HT-29 (cell line): ENCODE data around the gene ORC5. TPM values are rescaled to one million over a fixed set of nuclear protein-coding genes. Genes with fewer than 3 reads are reported as not detected.
"Not testable (repeated sequence)": the region's sequence is repeated elsewhere in the genome, so short reads cannot be mapped to it uniquely, and the experiment has no call there.

ENCODE experiments used
- DNase-seq: peaks from one replicate; pipeline ENCODE4 v3.0.0-alpha.2; 2015; ENCODE audit warnings: low spot score
- total RNA-seq: library from RNA; depleted of rRNA; stranded (reverse); fragments of >200 nt; shearing (Covaris generic); gene quantifications from 2 replicates; pipeline ENCODE4 v1.2.3, GENCODE V29; 2014

ORC5 gene
- total RNA-seq, 1 experiment from 2014 or later: 73.6 TPM

DNA sequence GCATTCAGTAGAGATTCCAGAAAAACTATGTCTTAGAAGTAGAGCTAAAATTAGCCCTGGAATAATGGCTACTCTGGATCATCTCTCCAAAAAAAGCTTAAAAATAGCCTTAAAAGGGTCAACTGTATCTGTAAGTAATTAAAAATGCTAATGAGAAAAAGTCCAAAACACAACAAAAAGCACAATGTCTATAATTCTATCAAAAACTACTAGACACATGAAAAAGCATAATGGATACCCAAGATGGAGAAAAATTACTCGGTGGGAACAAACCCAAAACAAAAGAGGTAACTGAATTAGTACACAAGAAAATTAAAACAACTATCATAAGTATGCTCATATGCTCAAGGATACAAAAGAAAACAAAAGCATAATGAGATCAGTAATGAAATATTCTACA is 15.4 kb downstream of the ORC5 start:
- no peak for DNase-seq

DNA sequence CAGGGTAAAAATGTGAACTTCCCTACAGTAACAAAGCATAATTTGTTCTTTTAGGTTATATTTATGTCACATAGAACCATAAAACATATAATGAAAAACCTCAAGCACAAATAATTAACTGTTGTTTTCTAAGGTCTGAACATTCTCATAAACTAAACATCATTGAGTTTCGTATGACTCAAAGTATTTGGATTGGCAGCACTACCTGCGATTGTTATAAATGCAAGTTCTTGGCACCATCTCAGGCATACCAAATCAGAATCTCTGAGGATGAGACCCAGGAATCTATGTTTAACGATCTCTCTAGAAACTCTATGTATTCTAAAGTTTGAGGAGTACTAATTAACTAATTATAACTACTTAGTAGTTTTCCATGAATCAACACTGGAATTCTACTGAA is 22.5 kb downstream of the ORC5 start:
- DNase-seq: no peak

GRCh38 chr7:104179178-104179577 is 28.6 kb downstream of the ORC5 start:
- DNase-seq: no peak

DNA sequence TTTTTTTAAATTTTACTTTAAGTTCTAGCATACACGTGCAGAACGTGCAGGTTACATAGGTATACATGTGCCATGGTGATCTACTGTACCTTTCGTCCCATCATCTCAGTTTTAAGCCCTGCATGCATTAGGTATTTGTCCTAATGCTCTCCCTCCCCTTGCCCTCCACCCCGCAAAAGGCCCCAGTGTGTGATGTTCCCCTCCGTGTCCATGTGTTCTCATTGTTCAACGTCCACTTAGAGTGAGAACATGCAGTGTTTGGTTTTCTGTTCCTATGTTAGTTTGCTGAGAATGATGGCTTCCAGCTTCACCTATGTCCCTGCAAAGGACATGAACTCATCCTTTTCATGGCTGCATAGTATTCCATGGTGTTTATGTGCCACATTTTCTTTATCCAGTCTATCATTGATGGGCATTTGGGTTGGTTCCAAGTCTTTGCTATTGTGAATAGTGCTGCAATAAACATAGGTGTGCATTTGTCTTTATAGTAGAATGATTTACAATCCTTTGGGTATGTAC is 30.2 kb downstream of the ORC5 start:
- not testable (repeated sequence) for DNase-seq

DNA sequence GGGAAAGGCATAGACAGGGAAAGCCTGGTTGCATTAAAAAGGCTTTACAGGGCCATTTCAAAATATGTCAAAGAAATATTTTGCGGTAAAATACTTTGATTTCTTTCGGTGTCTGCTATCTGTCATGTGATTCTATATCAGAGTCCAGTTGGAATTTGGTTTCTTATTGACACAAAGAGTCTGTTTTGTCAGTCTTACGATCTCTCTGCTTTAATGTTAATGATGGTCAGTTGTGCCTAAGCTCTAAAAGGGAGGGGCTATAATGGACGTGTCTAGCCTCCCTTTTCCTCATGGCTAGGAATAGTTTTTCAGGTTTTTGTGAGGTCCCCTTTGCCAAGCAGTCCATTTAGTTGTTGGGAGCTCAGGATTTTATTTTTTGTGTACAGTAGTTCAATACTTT is 31.5 kb downstream of the ORC5 start:
- no peak for DNase-seq

DNA sequence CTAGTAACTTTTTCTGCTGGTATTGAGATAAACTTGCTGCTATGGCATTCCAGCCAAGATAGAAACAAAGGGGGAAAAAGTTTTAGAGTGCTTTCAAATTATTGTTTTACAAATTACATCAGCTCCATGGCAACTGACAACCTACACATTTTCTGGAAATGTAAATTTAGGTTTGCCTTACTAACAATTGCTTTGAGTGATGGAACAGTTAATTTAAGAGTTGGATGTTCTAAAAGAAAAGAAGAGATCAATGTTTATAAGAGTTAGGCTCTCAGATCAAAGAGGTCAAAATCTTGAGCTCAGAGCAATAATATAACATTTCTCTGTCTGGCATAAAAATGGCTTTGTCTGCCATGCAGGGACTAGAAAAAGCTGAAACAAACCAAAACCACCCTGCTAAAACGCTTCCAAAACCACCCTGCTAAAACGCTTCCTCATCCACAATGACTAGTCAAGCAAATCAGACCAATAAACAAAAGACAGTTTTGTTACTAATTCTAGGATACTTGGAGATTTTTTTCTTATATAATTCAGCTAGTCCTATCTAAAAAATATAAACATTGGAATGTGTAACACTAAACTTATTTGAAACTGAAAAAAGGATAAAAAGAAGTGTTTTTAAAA is 32.3 kb downstream of the ORC5 start:
- DNase-seq: no peak

DNA sequence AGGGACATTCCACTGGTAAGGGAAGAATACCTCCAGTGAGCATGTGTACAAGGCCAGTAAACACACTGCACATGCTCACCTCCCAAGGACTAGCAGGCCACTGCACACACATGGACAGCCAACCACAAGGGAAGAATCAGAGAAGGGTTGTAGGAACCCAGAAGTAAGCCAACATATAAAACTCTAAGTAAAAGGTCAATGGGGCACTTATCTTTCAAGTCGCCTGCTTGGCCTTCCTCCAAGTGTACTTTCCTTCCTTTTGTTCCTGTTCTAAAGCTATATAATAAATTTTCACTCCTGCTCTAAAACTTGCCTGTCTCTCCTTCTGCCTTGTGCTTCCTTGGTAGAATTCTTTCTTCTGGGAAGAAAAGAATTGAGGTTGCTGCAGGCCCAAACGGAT is 33.0 kb downstream of the ORC5 start:
- peak; percentile 56 for DNase-seq

DNA sequence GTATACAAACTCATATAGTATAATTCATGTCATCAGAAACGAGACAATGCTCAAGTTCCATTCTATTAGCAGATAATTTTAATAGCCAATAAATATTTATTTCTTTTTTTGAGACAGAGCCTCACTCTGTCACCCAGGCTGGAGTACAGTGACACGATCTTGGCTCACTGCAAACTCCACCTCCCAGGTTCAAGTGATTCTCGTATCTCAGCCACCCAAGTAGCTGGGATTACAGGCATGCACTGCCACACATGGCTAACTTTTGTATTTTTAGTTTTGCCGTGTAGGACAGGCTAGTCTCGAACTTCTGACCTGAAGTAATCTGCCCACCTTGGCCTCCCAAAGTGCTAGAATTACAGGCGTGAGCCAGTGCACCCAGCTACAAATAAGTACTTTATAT is 45.7 kb downstream of the ORC5 start:
- no peak for DNase-seq

DNA sequence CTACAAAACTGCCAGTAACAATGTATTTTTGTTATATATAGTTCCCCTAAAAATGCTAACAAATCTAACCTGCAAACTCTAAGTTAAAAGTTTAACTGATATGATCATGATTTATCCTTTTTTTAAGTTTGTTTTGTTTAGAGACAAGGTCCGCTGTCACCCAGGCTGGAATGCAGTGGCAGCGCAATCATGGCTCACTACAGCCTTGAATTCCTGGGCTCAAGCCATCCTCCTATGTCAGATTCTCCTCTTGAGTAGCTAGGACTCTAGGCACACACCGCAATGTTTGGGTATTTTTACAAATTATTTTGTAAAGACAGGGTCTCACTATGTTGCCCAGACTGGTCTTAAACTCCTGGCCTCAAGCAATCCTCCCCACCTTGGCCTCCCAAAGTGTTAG is 46.6 kb downstream of the ORC5 start:
- no peak for DNase-seq

DNA sequence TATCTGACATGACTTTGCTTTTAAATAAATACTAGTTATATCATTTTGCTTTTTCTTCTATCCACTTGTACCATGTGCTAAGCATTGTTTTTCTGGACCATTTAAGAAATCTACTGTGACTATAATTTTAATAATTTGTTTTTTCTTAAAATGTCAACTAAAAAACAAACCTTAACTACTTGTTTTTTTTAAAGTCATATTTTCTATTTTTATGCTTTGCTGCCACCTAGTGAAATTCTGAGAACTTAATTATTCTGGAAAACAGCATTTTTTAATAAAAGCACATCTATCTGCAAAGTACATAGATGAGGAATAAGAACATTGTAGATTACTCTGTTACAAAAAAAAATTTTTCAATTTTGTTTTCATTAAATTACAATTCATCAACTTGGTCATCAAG is 47.4 kb downstream of the ORC5 start:
- DNase-seq: peak; percentile 36

DNA sequence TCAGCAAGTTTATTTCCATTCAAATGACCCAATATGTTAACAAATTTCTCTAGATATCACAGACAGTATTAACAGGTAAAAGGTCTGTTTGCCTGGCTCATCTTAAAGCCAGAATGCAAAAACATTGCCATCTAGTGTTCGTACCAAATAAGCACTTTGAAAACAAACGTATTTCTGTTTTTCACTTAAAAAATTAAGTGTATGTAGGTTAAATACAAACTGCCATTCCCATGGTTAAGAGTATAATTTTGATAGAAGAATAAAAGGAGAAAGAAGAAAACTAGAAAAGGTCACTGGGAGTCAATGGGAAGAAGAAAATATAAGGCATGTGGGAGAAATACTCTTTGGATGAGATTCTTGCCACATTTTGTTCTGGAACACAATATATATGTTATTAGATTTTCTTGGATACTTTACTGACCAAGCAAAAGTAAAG is 51.0 kb downstream of the ORC5 start:
- peak; percentile 43 for DNase-seq

- DNase-seq: no peak
These were observed 54.5 kb downstream of the ORC5 start for GRCh38 chr7:104153287-104153686.

GRCh38 chr7:104152468-104152867 is 55.3 kb downstream of the ORC5 start:
- no peak for DNase-seq

DNA sequence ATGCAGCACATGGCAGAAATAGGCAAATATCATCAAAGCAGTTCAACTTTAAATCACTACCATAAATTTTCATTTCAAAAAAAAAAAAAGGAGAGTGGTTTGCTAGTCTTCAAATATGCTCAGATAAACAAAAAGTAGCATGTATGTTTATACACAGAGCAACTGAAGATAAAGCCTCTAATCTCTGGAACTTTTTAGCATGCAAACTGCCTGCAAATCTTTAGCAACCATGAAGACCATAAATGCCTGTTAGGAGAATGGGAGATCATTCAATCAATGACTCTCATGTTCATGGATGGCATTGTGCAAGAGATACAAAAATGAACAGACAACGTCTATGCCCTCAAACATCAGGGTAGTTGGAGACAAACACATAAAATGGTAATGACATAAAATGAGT is 57.3 kb downstream of the ORC5 start:
- DNase-seq: no peak

DNA sequence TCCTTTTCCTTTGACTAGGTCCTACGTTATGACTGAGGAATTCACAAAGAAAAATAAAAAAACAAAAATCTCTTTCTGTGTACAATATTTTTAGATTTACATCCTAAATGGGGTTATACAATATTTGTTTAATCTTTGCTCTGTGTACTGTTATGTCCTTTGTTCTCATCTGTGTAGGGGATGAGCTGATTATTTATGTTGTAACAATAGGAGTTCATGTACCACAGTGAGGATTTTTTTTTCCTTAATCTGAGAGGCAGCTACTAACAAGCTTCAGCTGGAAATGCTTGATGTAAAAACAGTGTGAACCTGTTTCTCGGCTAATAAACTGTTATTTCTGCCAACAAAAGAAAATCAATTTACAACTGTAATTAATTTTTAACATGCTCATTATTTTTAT is 58.0 kb downstream of the ORC5 start:
- no peak for DNase-seq

GRCh38 chr7:104142147-104142546 is 65.7 kb downstream of the ORC5 start:
- DNase-seq: no peak

DNA sequence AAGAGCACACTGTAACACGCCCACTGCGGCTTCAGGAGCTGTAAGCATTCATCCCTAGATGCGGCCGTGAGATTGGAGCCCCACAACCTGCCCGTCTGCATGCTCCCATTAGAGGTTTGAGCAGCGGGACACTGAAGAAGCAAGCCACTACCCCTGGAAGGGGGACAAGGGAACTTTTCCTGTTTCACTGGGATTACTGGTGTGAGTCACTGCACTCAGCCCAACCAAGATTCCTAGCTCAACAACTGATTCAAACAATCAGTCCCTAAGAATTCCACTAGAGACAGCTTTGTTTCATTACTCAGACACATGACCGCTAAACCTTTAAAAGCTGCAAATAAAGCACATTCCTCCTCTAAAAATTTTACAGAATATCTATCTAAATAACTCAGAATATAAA is 69.8 kb downstream of the ORC5 start:
- DNase-seq: no peak

DNA sequence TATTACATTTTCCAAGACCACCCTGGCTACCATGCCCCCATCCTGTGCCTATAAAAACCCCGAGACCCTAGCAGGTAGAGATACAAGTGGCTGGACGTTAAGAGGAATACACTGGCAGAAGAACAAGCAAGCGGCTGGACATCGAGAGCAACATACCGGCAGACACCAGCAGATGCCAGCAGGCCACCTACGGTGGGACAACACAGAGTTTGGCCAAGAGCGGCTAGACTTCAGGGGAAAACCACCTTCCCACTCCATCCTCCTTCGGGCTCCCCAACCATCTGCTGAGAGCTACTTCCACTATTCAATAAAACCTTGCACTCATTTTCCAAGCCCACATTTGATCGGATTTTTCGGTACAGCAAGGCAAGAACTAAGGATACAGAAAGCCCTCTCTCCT is 70.3 kb downstream of the ORC5 start:
- no peak for DNase-seq

GRCh38 chr7:104136981-104137380 is 70.8 kb downstream of the ORC5 start:
- no peak for DNase-seq

- no peak for DNase-seq
These were observed 71.3 kb downstream of the ORC5 start for GRCh38 chr7:104136561-104136960.

GRCh38 chr7:104135760-104136558 is 71.9 kb downstream of the ORC5 start:
- no peak for DNase-seq

- no peak for DNase-seq
These were observed 74.6 kb downstream of the ORC5 start for GRCh38 chr7:104133238-104133637.

GRCh38 chr7:104130726-104131125 is 77.1 kb downstream of the ORC5 start:
- no peak for DNase-seq
